HG03280 (cell line): ENCODE results near the gene WDFY1.

Experiments
- ATAC-seq: cut with Tn5 transposase; IDR thresholded peaks from one replicate; pipeline ENCODE4 v1.9.1; 2021; ENCODE audit warnings: mild to moderate bottlenecking, moderate library complexity; ENCODE audit not compliant: unreplicated experiment

Gene WDFY1

DNA sequence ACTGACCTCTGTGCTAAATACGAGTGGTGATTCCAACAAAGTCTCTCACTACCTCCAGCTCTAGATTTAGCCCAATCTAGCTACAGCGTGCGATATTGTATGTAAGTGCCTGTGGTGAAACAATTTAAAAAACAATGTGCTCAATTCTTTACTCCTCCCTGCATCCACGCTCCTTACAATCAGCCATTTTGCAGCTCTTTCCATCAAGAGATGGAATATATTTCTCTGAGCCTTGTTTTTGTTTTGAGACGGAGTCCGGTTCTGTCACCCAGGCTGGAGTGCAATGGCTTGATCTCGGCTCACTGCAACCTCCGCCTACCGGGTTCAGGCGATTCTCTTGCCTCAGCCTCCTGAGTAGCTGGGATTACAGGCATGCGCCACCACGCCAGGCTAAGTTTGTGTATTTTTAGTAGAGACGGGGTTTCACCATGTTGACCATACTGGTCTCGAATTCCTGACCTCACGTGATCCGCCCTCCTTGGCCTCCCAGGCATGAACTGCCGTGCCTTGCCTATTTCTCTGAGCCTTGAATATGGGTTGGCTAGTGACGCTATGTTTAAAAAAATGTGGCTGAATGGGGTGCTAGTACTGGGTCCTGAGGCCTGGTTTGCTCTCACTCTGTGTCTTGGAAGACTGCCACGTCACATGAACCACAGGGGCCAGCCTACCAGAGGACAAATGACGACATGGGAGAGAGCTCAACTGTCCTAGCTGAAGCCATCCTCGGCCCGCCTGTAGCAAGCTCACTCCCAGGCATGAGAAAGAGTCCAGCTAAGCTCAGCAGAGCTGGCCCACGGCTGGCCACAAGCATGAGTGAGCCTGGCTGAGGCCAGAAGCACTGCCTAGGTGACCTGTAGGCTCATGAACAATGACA, 14.8 kb downstream of the WDFY1 start:
- ATAC-seq: no peak

DNA sequence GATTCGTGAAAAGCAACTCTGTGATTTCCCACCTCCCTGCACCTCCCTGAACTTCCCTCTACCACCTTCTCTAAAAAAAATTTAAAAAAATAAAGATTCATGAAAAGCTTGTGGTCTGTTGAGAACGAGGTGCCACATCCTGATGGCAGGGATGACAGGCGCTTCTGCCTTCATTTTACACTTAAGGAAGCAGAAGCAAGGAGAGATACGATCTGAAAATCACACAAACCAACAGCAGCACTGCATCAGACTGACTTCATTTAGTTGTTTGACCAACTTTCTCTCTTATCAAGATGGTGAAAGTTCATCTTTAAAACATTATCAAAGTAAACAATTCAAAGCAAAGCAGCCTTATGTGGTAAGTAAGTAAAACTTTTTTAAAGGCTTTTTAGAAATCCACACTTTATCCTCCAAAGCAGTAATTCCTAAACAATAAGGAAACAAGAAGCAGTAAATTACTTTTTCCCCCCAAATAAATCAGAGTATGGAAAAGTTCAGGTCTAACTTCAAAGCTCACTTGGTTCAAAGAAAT, 15.5 kb downstream of the WDFY1 start:
- no peak for ATAC-seq

DNA sequence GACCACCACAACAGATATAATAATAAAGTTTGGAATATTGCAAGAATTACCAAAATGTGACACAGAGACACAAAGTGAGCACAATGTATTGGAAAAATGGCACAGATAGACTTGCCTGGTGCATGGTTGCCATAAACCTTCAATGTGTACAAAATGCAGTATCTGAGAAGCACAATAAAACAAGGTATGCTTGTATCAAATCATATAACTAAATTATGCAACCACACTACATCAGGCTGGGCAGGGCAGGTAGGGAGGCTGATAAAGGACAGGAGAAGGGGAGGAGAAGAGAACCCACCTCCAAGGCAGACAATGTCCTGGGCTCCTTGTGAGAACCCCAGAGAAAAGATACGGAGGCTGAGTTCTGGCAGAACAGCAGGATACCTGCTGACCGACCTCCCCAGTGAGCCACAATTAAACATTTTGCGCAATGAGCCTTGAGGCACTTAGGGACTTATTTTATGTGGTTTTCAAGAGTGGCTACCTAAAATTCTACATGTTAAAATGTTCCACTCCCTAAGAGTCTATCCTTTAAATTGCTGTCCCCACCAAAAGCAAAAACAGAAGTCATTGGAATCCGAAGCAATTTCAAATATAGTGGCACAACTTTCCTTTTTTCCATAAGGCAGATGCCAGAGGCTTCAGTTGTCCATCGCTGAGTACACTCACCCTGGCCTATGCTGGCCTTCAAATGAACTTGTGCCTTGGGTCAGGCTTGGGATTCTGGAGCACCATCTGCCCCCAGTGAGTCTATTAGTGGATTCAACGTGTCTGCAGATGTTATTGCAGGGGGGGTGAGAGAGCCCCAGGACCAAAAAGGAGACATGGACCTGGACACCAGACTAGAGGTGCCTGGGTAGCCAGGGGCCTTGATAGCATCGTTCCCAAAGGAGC, 16.8 kb downstream of the WDFY1 start:
- no peak for ATAC-seq

DNA sequence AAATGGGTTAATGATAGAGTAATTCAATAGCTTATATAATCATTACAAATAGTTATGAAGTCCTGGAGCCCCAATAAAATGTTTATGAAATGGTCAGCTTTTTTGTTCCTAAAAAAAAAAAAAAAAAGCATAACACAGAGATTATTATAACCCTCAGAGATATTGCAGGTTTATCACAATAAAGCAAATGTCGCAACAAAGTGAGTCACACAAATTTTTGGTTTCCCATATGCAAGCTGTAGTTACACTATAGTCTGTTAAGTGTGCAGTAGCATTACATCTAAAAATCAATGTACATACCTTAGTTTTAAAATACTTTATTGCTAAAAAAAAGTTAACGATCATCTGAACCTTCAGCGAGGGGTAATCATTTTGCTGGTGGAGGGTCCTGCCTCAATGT, 20.0 kb downstream of the WDFY1 start:
- no peak for ATAC-seq

DNA sequence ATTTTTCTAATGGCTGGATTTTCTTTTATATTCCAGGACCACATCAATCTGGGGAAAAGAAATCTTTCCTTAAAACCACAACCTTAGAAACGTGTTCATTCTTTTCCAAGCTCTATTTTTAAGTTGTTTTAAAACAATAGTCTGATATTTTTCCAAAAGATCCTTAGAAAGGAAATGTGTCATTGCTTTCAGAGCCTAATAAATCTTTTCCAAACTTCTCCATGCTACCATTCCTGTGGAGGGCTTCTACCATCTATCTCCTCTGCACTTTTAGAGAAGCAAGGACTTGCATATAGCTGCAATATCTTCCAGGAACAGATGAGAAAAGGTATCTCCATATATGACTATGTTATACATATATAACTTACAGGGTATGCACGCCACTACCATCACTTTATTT, 21.2 kb downstream of the WDFY1 start:
- no peak for ATAC-seq

DNA sequence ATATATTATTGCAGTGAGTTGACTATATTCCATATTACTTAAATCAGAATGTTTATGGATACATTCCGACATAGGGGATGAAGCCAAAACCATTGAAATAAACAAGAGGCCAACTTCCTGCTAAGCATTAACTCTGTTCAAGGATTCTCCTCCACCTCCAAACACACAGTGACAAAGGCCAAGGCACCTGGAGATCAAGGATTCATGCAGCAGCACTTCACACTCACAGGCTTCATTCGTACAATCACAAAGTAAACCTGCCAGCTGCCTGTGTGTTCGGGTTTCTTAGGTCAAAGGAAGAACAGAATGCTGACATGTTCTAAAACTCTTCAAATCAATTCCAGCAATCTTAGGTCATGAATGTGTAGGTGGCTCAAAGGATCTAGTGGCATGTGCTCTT, 22.8 kb downstream of the WDFY1 start:
- no peak for ATAC-seq

DNA sequence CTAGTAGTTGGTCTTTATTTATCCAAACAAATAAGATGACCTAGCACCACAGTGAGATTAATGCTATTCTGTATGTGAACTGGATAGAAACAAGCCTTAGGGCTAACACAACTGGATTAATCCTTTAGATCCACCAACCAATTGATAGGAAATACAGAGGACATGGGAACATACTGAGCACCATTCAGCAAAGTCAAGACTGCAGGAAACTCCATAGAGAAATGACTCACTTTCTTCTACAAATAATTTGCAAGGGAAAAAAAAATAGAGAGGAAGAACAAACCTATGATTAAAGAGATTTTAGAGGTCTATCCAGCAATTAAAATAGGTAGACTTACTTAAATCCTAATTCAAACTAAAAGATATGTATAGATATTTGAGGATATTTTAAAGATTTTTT, 23.9 kb downstream of the WDFY1 start:
- no peak for ATAC-seq

DNA sequence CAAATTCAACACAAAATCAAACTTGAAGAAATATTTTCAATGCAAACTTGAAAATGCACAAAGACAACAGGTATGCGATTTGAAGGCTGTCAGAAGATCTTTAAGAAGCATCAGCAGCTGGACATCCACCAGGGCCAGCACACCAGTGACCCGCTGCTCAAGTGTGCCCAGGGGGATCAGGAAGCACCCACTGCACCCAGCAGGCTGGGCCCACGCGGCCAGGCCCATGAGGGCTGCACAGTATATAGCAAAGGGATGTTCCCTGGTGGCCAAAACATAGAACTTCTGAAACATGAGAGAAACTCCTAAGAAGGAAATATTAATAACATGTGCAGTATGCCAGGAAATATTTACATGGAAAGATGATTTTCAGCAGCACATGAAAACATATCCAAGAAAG, 25.0 kb downstream of the WDFY1 start:
- ATAC-seq: no peak

DNA sequence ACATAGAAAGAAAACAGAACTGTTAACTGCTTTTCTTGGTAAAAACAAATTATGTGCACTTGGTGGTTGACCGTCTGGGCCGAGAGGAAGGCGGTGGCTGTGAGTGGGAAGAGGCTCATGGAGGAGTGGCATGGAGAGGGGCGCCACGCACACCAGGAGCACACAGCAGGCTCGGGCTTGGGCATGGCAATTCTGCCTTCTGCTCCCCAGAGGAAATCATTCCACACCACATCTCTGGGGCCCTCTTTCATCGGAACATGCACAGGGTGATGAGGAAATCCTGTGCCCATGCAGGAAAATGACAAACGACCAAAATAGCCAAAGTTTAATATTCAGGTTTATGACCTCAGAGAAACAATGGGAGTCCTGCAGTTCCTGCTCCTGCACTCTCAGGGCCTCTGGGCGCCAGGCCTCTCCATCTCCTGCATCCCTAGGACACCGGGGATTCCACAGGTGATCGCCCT, 26.4 kb downstream of the WDFY1 start:
- ATAC-seq: no peak

DNA sequence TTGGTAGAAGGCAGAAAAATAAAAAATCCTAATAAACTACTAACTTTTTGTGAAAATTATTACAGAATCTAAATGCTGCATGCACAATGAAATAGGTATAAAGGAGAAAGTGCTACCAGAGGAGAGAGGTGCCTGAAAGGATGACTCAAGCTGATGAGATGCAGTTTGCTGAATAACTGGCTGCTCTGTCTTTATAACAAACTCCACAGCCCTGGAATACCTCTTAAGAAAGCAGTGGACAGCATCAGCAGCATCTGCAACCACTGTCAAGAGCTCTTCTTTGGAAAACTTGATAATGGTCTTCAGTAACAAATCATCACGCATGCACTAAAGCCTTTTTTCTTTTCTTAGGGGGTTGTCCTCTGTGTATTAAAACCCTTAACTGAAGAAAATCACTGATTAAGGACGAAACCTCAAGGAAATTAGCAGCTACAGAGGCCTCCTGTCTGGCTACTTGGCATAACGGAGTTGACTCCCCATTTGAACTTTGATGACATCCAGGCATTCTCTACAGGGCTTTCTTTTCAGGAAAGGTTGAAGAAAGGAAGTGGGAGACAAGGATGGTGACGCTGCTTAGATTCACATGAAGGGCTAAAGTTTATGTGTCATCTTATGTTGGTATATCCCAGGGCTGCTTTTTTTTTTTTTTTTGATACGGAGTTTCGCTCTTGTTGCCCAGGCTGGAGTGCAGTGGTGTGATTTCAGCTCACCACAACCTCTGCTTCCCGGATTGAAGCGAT, 28.8 kb downstream of the WDFY1 start:
- no peak for ATAC-seq

DNA sequence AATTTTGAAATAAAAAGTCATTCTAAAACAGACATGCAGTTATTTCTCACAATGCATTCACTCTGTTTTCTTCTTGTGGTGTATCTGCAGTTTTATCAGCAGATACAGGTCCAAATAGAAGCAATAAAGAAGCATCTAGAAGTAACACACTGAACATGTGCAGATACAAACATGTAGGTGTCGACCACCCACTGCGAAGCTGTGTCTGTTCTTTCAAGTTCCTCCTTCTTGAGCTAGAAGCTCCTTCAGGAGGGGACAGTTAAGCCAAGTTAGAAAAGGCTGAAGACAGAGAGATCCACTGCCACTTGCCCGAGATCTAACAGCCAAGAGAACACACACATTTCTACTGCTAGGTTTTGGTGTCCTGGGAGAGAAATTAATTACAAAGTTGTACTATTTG, 30.1 kb downstream of the WDFY1 start:
- no peak for ATAC-seq

DNA sequence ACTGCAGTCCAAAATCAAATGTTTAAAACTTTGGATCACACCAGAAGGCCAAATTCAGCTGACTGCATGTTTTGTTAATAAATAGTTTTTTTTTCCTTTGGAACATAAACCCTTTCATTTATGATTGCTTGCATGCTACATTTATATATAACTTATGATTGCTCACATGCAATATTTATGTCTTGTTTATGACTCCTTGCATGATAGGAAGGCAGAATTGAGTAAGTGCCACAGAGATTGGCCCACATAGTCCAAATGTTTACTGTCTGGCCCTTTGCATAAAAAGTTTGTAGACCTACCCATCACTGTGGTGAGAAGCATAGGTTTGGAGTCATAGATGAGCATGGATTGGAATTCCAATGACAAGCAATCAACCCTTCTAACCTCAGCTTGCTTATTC, 30.8 kb downstream of the WDFY1 start:
- no peak for ATAC-seq

DNA sequence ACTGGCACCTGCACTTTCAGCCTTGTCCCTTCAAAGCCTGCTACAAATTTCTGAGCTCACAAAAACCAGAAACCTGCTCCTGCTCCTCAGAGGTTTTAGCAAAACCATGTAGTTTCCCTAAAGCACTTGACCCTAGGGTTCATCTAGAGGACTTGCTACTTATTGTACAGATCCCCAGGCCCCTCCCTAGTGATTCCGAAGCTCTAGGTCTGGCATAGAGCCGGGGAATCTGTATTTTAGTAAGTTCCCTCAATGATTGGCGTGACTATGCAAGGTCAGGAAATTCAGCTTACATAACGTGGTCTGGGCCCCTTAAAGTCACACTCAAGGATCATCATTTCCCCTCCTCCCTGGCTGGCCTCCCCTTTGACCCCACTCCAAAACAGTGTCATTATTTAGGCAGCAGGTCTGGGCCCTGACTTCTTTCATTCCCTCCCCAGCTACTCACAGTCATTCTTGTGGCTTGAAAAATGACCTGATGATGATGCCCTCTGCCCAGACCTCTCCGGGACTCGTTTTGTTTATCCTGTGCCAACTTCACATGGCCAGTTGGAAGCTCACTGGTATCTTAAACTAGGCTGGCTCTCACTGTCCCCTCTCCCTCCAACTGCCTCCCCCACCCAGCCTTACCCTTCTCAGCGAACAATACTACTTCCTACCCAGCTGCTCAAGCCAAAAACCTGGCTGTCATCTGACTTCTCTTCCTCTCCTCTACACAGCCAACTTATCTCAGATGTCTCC, 36.0 kb downstream of the WDFY1 start:
- ATAC-seq: no peak

DNA sequence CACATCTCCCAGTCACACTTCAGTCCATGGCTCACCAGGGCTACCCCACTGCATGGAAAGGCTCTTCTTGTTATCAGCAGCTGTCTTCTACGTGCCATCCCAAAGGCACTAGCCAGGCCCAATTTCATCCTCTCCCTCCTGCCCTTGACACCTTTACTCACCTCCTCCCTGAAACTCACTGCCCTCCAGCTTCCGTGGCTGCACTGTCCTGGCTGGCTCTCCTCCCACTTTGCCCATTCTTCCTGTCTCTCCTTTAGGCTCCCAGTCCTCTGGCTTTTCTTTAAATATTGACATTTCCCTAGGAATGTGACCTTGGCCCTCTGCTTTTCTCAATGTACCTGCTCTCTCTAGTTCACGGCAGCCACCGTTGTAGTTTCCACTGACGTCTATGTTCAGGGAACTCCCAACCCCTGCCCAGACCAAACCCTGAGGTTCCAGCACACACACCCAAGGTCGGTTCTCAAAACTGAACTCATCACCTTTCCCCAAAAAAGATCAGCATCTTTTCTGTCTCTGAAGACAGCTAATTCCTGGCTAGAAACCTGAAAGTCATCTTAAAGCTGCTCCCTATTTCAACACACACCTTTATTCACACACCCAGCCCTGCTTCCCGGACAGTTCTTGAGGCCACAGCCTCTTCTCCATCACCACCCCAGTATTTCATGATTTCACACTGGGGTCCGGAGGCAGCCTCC, 36.7 kb downstream of the WDFY1 start:
- ATAC-seq: no peak

DNA sequence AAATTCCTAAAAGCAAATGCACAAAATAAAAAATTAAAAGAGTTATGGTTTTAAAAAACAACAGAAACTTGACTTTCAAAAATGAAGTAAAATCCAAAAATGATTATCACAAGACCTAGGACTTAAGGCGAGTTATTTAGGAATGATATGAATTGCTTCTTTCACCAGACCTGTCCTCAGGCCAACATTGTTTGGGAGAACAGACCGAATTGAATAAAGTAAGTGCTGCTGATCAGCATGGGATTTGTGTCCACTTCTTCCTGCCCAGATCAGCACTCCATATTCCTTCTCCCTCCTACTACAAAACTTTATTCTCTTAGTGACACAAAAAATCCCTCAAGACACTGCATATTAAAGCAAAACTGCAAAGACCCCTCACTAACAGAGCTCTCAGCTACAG, 39.1 kb downstream of the WDFY1 start:
- ATAC-seq: no peak

DNA sequence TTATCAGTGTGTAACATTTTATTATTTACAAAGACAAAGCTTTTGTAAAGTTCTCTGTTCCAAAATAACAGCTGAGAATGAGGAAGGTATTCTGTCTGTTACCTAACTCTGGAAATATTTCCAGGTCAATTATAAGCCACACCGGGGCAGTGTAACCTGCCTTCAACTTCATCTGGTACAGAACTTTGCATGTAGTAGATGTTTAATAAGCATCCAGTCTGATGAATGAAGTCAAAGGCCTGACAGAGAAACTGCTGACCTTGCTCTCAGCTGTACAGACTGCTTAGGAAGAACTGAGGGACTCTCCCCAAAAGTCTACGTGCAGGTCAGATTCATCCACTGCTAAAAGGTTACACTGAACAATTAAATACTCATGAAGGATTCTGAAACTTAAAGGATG, 43.3 kb downstream of the WDFY1 start:
- ATAC-seq: no peak

DNA sequence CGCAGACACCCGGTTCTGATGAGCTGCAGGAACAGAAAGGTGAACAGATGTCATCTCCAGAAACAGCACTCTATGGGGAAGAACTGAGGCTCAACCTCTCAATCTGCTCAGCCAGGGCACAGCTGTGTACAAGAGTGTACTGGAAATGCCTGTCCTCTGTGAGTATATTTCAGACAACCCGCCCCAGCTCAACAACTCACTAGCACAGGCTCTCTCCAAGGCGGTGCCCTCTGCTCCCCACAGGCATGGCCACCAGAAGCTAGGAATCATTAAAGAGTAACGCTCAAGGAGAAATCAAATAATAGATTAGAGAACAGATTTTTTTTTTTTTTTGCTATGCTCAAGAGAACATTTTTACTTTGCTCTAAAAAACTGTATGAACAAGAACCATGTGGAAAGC, 43.8 kb downstream of the WDFY1 start:
- ATAC-seq: no peak

DNA sequence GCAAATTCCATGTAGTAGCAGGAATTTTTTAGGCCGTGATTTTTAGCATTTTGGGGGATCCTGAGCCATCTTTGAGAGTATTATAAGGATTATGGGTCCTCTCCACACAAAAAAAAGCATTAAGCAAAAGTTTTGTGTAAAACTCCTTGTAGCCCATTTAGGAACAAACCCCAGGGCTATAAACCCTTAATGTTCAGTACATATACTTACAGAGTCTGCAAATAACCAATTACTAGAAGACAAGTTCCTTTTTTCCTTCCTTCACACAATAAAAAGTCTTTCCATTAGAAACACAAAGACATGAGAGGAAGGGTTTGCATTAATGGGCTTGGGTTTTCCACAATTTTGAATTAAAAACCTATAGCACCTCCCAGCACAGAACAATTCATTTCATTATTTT, 44.6 kb downstream of the WDFY1 start:
- ATAC-seq: no peak

DNA sequence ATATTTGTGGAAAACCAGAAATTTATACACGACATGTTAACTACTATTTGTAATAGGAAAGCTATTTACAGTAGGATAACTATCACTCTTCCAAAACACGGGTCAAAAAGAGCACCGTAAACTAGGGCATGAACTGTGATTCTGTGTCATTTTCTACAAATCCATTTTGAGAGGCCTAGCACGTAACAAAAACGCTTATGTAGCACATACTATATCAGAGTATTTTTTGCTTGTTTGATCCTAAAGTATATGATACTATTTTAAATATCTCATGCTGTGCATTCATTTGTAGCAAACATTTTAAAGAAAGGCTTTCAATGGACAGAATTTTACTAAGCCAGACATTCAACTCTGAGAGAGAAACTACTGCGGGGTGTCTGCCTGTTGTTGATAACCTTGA, 45.1 kb downstream of the WDFY1 start:
- ATAC-seq: no peak
